Retinal pigment epithelial cell (primary cell): ENCODE measurements around the gene DDX11.
A peak's percentile ranks its signal among the peaks of the same experiment; 100 is the strongest.
"Not testable (repeated sequence)": the region's sequence is repeated elsewhere in the genome, so short reads cannot be mapped to it uniquely, and the experiment has no call there.

Experiments used
- DNase-seq: peaks from one replicate; pipeline ENCODE4 v3.0.0-alpha.2; 2010; ENCODE audit warnings: low read depth
- H3K4me3 ChIP-seq: 2 replicates; pipeline ENCODE4 v1.5.1; 2011; ENCODE audit warnings: mild to moderate bottlenecking, low read length, control low read depth, moderate library complexity
- CTCF ChIP-seq: conservative IDR thresholded peaks from 2 replicates; pipeline ENCODE4 v1.5.1; 2011; ENCODE audit warnings: low read depth, low read length, control low read depth, inconsistent platforms

The DDX11 gene

GRCh38 chr12:31053944-31054343, 19.7 kb upstream of the DDX11 start:
- DNase-seq, H3K4me3 ChIP-seq: not testable (repeated sequence)
- peak; percentile 37 for TF ChIP-seq CTCF

GRCh38 chr12:31057671-31058070, 16.0 kb upstream of the DDX11 start:
- DNase-seq, result no peak
- TF ChIP-seq CTCF, result no peak
- no peak overlapping the region for H3K4me3 ChIP-seq

- not testable (repeated sequence) for H3K4me3 ChIP-seq, DNase-seq
Measured at GRCh38 chr12:31066196-31066595, 7.5 kb upstream of the DDX11 start.

- H3K4me3 ChIP-seq, DNase-seq: not testable (repeated sequence)
Measured at GRCh38 chr12:31067656-31068055, 6.0 kb upstream of the DDX11 start.

GRCh38 chr12:31070971-31071740, 2.5 kb upstream of the DDX11 start:
- H3K4me3 ChIP-seq, DNase-seq: not testable (repeated sequence)

- not testable (repeated sequence) for DNase-seq
- peak overlapping the region; percentile 50 for H3K4me3 ChIP-seq
Measured at GRCh38 chr12:31072962-31073361, 698 bp upstream of the DDX11 start.

- H3K4me3 ChIP-seq, result peak overlapping the region; percentile 50
- not testable (repeated sequence) for DNase-seq
- TF ChIP-seq CTCF, result peak; percentile 35
Measured at GRCh38 chr12:31074333-31074874, 744 bp downstream of the DDX11 start.

GRCh38 chr12:31076150-31076549, 2.5 kb downstream of the DDX11 start:
- H3K4me3 ChIP-seq, DNase-seq: not testable (repeated sequence)

- not testable (repeated sequence) for H3K4me3 ChIP-seq, DNase-seq
Measured at GRCh38 chr12:31077095-31077494, 3.4 kb downstream of the DDX11 start.

GRCh38 chr12:31077998-31078397, 4.3 kb downstream of the DDX11 start:
- not testable (repeated sequence) for H3K4me3 ChIP-seq, DNase-seq

- not testable (repeated sequence) for H3K4me3 ChIP-seq, DNase-seq
Measured at GRCh38 chr12:31079421-31079820, 5.8 kb downstream of the DDX11 start.

- H3K4me3 ChIP-seq, DNase-seq: not testable (repeated sequence)
Measured at GRCh38 chr12:31080221-31080620, 6.6 kb downstream of the DDX11 start.

GRCh38 chr12:31081274-31081673, 7.6 kb downstream of the DDX11 start:
- not testable (repeated sequence) for H3K4me3 ChIP-seq, DNase-seq

- DNase-seq, H3K4me3 ChIP-seq: not testable (repeated sequence)
Measured at GRCh38 chr12:31084241-31084640, 10.6 kb downstream of the DDX11 start.

- H3K4me3 ChIP-seq, DNase-seq: not testable (repeated sequence)
Measured at GRCh38 chr12:31086032-31086431, 12.4 kb downstream of the DDX11 start.

- not testable (repeated sequence) for H3K4me3 ChIP-seq, DNase-seq
Measured at GRCh38 chr12:31087486-31087885, 13.8 kb downstream of the DDX11 start.

- DNase-seq, result not testable (repeated sequence)
Measured at GRCh38 chr12:31087956-31088355, 14.3 kb downstream of the DDX11 start.

More at GRCh38 chr12:31087956-31088355, 14.3 kb downstream of the DDX11 start:
- not testable (repeated sequence) for H3K4me3 ChIP-seq
